H1 (cell line): ENCODE data around the gene DCAF7.

ENCODE experiments used
- EP300 ChIP-seq, 2 experiments: IDR thresholded peaks; 1 replicate in 1 of 2; 2 replicates in 1 of 2; pipeline ENCODE4 v1.6.1; 2011 to 2012; ENCODE audit warnings: low read depth in 2 of 2, low read length in 2 of 2, mild to moderate bottlenecking in 2 of 2, borderline replicate concordance in 1 of 2, inconsistent platforms in 1 of 2, moderate library complexity in 1 of 2
- GTF2F1 ChIP-seq: IDR thresholded peaks from 2 replicates; pipeline ENCODE4 v1.6.1; 2012; ENCODE audit warnings: low read depth, low read length, improper control_type of control experiment, borderline replicate concordance
- RNF2 ChIP-seq: fragments of 200-900, 300-1000 bp; sonication (generic); IDR thresholded peaks from 2 replicates; pipeline ENCODE4 v1.7.1; 2016; ENCODE audit warnings: borderline replicate concordance, low read depth, mild to moderate bottlenecking, antibody characterized with exemption, low read length; ENCODE audit not compliant: poor library complexity, severe bottlenecking; ENCODE audit errors: missing control alignments
- TF ChIP-seq, protein P1 (sequence below): IDR thresholded peaks from 2 replicates; pipeline ENCODE4 v1.6.1; 2012; ENCODE audit warnings: low read length, inconsistent platforms
- TF ChIP-seq, protein P2 (sequence below): IDR thresholded peaks from 2 replicates; pipeline ENCODE4 v1.6.1; 2012; ENCODE audit warnings: inconsistent platforms

DNA sequence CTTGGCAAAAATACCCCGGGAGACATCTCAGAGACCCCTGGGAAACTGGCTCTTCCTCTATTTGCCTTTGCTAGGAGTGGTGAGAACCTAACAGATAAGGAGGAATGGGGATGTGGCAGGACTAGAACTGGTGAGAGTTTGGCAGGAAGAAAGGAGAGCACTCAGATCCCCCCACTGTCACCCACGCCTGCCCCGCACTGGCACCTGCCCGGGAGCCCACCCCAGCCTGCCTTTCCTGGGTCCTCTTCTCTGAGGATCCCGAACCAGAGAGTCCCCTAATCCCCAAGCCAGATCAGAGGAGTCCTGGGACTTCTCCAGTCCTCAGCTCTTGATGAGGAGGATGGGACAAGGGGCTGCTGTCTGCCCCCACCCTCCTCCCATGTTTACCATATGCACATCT is 23.4 kb upstream of the DCAF7 start:
- TF ChIP-seq, protein P1, sequence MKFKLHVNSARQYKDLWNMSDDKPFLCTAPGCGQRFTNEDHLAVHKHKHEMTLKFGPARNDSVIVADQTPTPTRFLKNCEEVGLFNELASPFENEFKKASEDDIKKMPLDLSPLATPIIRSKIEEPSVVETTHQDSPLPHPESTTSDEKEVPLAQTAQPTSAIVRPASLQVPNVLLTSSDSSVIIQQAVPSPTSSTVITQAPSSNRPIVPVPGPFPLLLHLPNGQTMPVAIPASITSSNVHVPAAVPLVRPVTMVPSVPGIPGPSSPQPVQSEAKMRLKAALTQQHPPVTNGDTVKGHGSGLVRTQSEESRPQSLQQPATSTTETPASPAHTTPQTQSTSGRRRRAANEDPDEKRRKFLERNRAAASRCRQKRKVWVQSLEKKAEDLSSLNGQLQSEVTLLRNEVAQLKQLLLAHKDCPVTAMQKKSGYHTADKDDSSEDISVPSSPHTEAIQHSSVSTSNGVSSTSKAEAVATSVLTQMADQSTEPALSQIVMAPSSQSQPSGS: no peak
- no peak for TF ChIP-seq RNF2
- TF ChIP-seq GTF2F1: no peak
- TF ChIP-seq EP300 (IDR thresholded peaks at IDR 0.05; ENCODE audit: borderline replicate concordance in 1 of 2, low read depth in 2 of 2, low read length in 2 of 2): no peak
- TF ChIP-seq, protein P2, sequence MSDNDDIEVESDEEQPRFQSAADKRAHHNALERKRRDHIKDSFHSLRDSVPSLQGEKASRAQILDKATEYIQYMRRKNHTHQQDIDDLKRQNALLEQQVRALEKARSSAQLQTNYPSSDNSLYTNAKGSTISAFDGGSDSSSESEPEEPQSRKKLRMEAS: no peak
